GM06990 (cell line): Measurements from ENCODE around the gene DNAH12.
"Not testable (repeated sequence)": the region's sequence is repeated elsewhere in the genome, so short reads cannot be mapped to it uniquely, and the experiment has no call there.

Source experiments
- DNase-seq: peaks from one replicate; pipeline ENCODE4 v3.0.0-alpha.2; 2011; ENCODE audit not compliant: insufficient read length; ENCODE audit errors: extremely low read depth
- H3K27me3 ChIP-seq: replicated peaks from 2 replicates; pipeline ENCODE4 v1.6.0; 2011; ENCODE audit warnings: low read length; ENCODE audit not compliant: control insufficient read depth, insufficient read depth
- H3K36me3 ChIP-seq: 2 replicates; pipeline ENCODE4 v1.5.1; 2011; ENCODE audit warnings: low read length; ENCODE audit not compliant: control insufficient read depth, insufficient read depth
- H3K4me3 ChIP-seq: replicated peaks from 2 replicates; pipeline ENCODE4 v1.5.1; 2011; ENCODE audit warnings: low read depth, mild to moderate bottlenecking, control low read depth, low read length
- CTCF ChIP-seq: IDR thresholded peaks from 2 replicates; pipeline ENCODE4 v1.5.1; 2011; ENCODE audit warnings: low read length, control low read depth, mild to moderate bottlenecking, inconsistent platforms; ENCODE audit not compliant: insufficient read depth, poor library complexity, severe bottlenecking

Gene DNAH12

GRCh38 chr3:57518276-57518915 lies 25.7 kb downstream of the DNAH12 start:
- DNase-seq = no peak
- no peak overlapping the region for H3K4me3 ChIP-seq
- no peaks in the 10 kb centered on the region for H3K27me3 ChIP-seq
- TF ChIP-seq CTCF = no peak
- H3K36me3 ChIP-seq = no peaks in the 10 kb centered on the region

GRCh38 chr3:57512166-57512565 lies 32.0 kb downstream of the DNAH12 start:
- H3K4me3 ChIP-seq = no peak overlapping the region
- TF ChIP-seq CTCF = no peak
- no peaks in the 10 kb centered on the region for H3K27me3 ChIP-seq
- H3K36me3 ChIP-seq = no peaks in the 10 kb centered on the region
- DNase-seq = no peak

GRCh38 chr3:57505901-57506300 lies 38.2 kb downstream of the DNAH12 start:
- no peaks in the 10 kb centered on the region for H3K27me3 ChIP-seq
- TF ChIP-seq CTCF = no peak
- DNase-seq = no peak
- no peak overlapping the region for H3K4me3 ChIP-seq
- no peaks in the 10 kb centered on the region for H3K36me3 ChIP-seq

GRCh38 chr3:57500506-57500905 lies 43.6 kb downstream of the DNAH12 start:
- no peak for TF ChIP-seq CTCF
- no peak for DNase-seq
- H3K4me3 ChIP-seq = no peak overlapping the region
- no peaks in the 10 kb centered on the region for H3K27me3 ChIP-seq
- H3K36me3 ChIP-seq = no peaks in the 10 kb centered on the region

GRCh38 chr3:57497904-57498303 lies 46.2 kb downstream of the DNAH12 start:
- no peak for TF ChIP-seq CTCF
- H3K36me3 ChIP-seq = no peaks in the 10 kb centered on the region
- no peaks in the 10 kb centered on the region for H3K27me3 ChIP-seq
- no peak for DNase-seq
- no peak overlapping the region for H3K4me3 ChIP-seq

- Histone ChIP-seq H3K27me3 (no peaks in the 10 kb centered on the region), H3K36me3 (no peaks in the 10 kb centered on the region), H3K4me3 (no peak overlapping the region)
- no peak for DNase-seq
- no peak for TF ChIP-seq CTCF
Measured at GRCh38 chr3:57484563-57484962, 59.6 kb downstream of the DNAH12 start.

- not testable (repeated sequence) for DNase-seq, H3K36me3 ChIP-seq, H3K27me3 ChIP-seq, H3K4me3 ChIP-seq
Measured at GRCh38 chr3:57477193-57477592, 67.0 kb downstream of the DNAH12 start.
